Immature natural killer cell (primary cell): ENCODE results near the gene SRP54. TPM values are rescaled to one million over a fixed set of nuclear protein-coding genes. Genes with fewer than 3 reads are reported as not detected.
A peak's percentile ranks its signal among the peaks of the same experiment; 100 is the strongest.
"Not testable (repeated sequence)": the region's sequence is repeated elsewhere in the genome, so short reads cannot be mapped to it uniquely, and the experiment has no call there.

Source experiments
- DNase-seq, 3 donors: peaks; one replicate each; pipeline ENCODE4 v3.0.0; 2022; ENCODE audit warnings: mixed read lengths in 1 of 3
- H3K27ac Mint-ChIP-seq, 6 donors: one replicate each; pipeline ENCODE4 v1.8.0; 2020; ENCODE audit warnings: mixed read lengths in 6 of 6, mild to moderate bottlenecking in 5 of 6, inconsistent platforms in 4 of 6, moderate library complexity in 3 of 6
- H3K27me3 Mint-ChIP-seq, 3 donors: one replicate each; pipeline ENCODE4 v1.8.0; 2020 to 2021; ENCODE audit warnings: low read depth in 3 of 3, mild to moderate bottlenecking in 3 of 3, mixed read lengths in 3 of 3, moderate library complexity in 3 of 3, inconsistent platforms in 1 of 3
- H3K36me3 Mint-ChIP-seq, 3 donors: one replicate each; pipeline ENCODE4 v1.8.0; 2020; ENCODE audit warnings: mixed read lengths in 3 of 3, inconsistent platforms in 2 of 3, mild to moderate bottlenecking in 2 of 3
- H3K4me1 Mint-ChIP-seq, 2 donors: one replicate each; pipeline ENCODE4 v1.8.0; 2020; ENCODE audit warnings: inconsistent platforms in 2 of 2, mild to moderate bottlenecking in 2 of 2, mixed read lengths in 2 of 2, moderate library complexity in 1 of 2
- H3K4me3 Mint-ChIP-seq, 5 donors: one replicate each; pipeline ENCODE4 v1.8.0; 2020; ENCODE audit warnings: mild to moderate bottlenecking in 5 of 5, mixed read lengths in 5 of 5, inconsistent platforms in 3 of 5, moderate library complexity in 3 of 5
- H3K9me3 Mint-ChIP-seq, 6 donors: one replicate each; pipeline ENCODE4 v1.8.0; 2020; ENCODE audit warnings: mild to moderate bottlenecking in 6 of 6, mixed read lengths in 6 of 6, inconsistent platforms in 4 of 6, moderate library complexity in 3 of 6
- polyA plus RNA-seq, 3 donors: library from polyadenylated mRNA; unstranded; fragments of 300-500 nt; fragmentation: Illumina TruSeq; gene quantifications; one replicate each; pipeline ENCODE4 v1.2.3, GENCODE V29; 2021

SRP54 gene
- polyA plus RNA-seq, 3 donors from 2014 or later: 25.4 to 50.6 (median 29.5) TPM

DNA sequence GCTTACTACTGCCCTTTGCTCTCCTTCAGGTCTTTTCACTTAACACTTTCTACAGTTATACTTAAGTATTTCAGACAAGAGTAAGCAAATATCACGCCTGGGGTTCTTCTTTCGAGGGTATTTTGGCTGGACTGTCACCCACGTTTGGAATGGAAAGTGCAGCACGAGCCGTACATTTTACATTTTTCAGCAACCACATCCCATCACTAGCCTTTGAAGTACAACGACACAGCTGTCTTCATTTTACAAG is 62.9 kb downstream of the SRP54 start:
- peak overlapping the region; percentile 83 to 93 (median 88) for H3K4me3 Mint-ChIP-seq
- peaks cover 6 to 23% (median 21%) of the 10 kb centered on the region in 3 donors for H3K27me3 Mint-ChIP-seq
- peak overlapping the region; percentile 98 to 100 (median 100) for H3K27ac Mint-ChIP-seq

DNA sequence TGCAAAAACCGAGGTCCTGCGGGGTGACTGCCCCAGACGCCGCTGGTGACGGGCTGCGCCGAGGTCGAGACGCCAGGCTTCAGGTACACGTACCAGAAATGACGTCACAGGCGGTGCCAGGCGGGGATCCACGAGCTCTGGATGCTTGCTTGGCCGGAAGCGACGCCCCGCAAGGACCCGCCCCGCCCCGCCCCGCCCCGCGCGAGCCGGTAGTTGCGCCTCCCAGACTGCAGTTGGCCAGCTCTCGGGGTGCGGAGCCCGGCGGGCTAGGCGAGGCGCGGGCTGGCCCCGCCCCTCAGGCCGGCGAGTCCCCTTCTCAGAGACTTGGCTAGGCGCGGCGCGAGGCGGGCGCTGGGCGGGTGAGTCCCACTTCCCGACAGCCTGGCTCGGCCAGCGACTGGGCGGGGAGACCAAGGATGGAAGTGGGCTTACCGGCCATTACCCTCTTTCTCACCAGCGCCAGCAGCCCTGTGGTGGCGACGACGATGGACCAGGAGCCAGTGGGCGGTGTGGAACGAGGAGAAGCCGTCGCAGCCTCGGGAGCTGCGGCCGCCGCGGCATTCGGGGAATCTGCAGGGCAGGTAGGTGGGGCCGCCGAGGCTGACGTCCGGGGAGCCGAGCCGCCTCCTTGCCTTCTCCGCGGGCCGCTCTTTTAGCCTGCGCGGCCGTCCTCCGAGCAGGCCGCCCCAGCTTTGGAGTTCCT is 63.4 kb downstream of the SRP54 start, which contains the start of gene FAM177A1:
FAM177A1 (plus strand) TSS at position 225 of the 703 bp plus-strand sequence; CDS start at position 417, 192 bp downstream.
- Mint-ChIP-seq H3K4me1 (peaks cover 22 to 29% of the 10 kb centered on the region in 2 donors), H3K36me3 (peaks cover 3 to 8% (median 3%) of the 10 kb centered on the region in 3 donors), H3K9me3 (no peaks in the 10 kb centered on the region), H3K27me3 (peaks cover 6 to 23% (median 21%) of the 10 kb centered on the region in 3 donors), H3K4me3 (peak within 1 kb of the TSS; percentile 92 to 96 (median 95)), H3K27ac (peak within 1 kb of the TSS; percentile 98 to 100 (median 100))
- peak; percentile 99 for DNase-seq

More for the DNA sequence above, 62.9 kb downstream of the SRP54 start:
- peaks cover 3 to 6% (median 3%) of the 10 kb centered on the region in 3 donors for H3K36me3 Mint-ChIP-seq
- no peaks in the 10 kb centered on the region for H3K9me3 Mint-ChIP-seq
- no peak for DNase-seq
- H3K4me1 Mint-ChIP-seq: peaks cover 22 to 29% of the 10 kb centered on the region in 2 donors

DNA sequence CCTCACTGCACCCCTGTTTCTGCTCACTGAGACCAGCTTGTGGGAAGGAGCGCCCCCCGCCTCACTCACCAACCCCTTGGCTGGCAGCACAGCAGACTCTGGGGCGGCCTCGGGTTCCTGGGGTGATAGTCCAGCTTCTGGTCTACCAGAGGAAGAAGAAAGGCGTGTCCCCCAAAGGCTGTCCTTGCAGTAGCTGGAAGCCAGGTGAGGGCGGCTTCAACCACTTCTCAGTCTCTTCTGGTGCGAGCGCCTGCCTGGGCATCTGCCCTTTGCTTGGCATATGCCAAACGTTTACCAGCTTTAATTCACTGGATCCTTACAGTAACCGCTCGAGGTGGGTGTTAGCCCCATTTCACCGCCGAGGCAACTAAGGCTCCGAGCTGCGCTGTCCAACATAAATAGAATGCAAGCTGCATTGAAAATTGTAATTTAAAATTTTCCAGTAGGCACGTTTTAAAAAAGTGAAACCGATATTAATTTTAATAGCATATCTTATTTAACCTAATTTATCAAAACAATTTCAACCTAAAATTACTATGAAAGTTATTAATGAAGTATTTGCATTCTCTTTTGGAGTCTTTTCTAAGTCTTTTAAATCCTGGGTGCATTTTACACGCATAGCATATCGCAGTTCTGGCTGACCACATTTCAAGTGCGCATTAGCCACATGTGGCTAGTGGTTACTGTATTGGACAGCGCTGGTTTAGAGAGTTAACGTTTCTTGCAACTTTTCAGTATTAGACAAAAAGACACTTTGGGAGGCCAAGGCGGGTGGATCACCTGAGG is 64.2 kb downstream of the SRP54 start:
- Mint-ChIP-seq H3K4me1 (peaks cover 22 to 29% of the 10 kb centered on the region in 2 donors), H3K4me3 (peak overlapping the region; percentile 92 to 96 (median 95)), H3K36me3 (peaks cover 3 to 11% (median 3%) of the 10 kb centered on the region in 3 donors), H3K27me3 (peaks cover 6 to 23% (median 21%) of the 10 kb centered on the region in 3 donors), H3K9me3 (no peaks in the 10 kb centered on the region), H3K27ac (peak overlapping the region; percentile 96 to 99 (median 98))
- peak; percentile 16 to 59 (median 37) for DNase-seq

DNA sequence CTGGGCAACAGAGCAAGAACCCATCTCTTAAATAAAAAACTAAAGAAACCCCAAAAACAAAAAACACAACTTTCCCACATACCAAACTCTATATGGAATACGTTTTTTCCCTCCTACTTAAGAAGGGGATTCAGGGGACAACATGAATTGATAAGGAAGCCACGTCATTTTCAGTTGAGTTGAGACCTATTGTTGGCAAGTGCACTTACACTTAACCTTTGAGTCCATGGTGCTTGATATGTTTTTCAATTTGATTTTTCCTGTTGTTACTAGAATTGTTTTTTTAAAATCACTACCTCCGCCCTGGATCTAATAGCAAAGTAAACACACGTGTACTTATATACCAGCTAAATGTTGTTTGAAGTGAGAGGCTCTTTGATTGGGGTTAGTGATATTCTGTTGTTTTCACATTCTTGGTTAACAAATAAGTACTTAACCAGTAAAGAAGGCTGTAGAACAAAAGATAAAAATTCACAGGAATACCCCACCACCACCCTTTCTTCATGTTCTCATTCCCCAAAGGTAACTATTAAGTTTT is 65.3 kb downstream of the SRP54 start:
- no peak for DNase-seq
- H3K4me3 Mint-ChIP-seq: peak overlapping the region; percentile 92 to 96 (median 95)
- H3K4me1 Mint-ChIP-seq: peaks cover 22 to 29% of the 10 kb centered on the region in 2 donors
- no peaks in the 10 kb centered on the region for H3K9me3 Mint-ChIP-seq
- H3K27me3 Mint-ChIP-seq: peaks cover 6 to 23% (median 21%) of the 10 kb centered on the region in 3 donors
- peak overlapping the region; percentile 96 to 99 (median 98) for H3K27ac Mint-ChIP-seq
- H3K36me3 Mint-ChIP-seq: peaks cover 3 to 13% (median 5%) of the 10 kb centered on the region in 3 donors

DNA sequence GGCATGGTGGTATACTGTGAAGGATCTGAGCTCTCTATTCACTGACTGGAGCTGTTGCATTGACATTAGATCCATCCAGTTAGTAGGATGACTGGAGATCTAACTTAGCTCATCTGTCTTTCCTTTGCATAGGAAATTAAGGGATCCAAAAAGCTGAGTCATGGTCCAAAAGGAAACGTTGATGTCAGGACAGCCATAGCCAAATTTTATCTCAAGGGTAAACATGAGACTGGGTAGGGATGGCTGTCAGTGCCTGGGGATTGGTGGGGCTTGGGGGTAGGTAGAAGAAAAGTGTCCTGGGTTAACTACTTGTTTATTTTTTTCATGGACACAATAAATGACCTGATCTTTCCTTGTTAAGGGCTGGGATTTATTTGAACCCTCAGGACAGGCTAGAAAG is 67.9 kb downstream of the SRP54 start:
- no peaks in the 10 kb centered on the region for H3K9me3 Mint-ChIP-seq
- H3K36me3 Mint-ChIP-seq: peaks cover 3 to 15% (median 8%) of the 10 kb centered on the region in 3 donors
- peaks cover 14 to 20% of the 10 kb centered on the region in 2 donors for H3K4me1 Mint-ChIP-seq
- H3K4me3 Mint-ChIP-seq: no peak overlapping the region
- peak overlapping the region in 1 of 6 donors; percentile 12 for H3K27ac Mint-ChIP-seq
- no peak for DNase-seq
- peaks cover 6 to 20% (median 13%) of the 10 kb centered on the region in 3 donors for H3K27me3 Mint-ChIP-seq

DNA sequence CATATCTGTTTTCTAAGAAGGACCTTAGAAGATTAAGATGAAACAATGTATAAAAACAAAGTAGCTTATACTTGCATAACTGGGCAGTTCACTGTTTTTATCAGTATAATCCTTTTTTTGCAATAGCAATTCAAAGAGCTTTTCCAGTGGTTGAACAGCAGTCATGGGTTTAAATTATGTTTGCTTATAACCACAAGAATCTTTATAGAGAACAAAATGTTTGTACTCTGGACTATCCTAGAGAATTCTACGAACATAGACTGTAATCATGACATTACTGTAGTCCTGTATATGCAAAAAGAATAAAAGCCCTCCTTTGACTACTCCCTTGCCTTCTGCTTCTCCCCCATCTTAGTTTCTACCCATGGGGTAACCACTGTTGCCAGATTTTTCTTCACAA is 69.0 kb downstream of the SRP54 start:
- Mint-ChIP-seq H3K4me3 (no peak overlapping the region), H3K9me3 (no peaks in the 10 kb centered on the region), H3K36me3 (peaks cover 3 to 15% (median 8%) of the 10 kb centered on the region in 3 donors), H3K4me1 (peaks cover 12 to 16% of the 10 kb centered on the region in 2 donors), H3K27ac (peak overlapping the region in 1 of 6 donors; percentile 21), H3K27me3 (peaks cover 3 to 10% (median 7%) of the 10 kb centered on the region in 3 donors)
- no peak for DNase-seq

GRCh38 chr14:35052637-35053036 is 69.8 kb downstream of the SRP54 start:
- Mint-ChIP-seq H3K4me1 (peaks cover 7 to 9% of the 10 kb centered on the region in 2 donors), H3K4me3 (no peak overlapping the region), H3K27me3 (peaks cover 0 to 4% (median 1%) of the 10 kb centered on the region in 3 donors), H3K36me3 (peaks cover 3 to 18% (median 9%) of the 10 kb centered on the region in 3 donors), H3K9me3 (no peaks in the 10 kb centered on the region), H3K27ac (no peak overlapping the region)
- no peak for DNase-seq

GRCh38 chr14:35061113-35061791 is 78.5 kb downstream of the SRP54 start:
- H3K27me3 Mint-ChIP-seq, H3K9me3 Mint-ChIP-seq, H3K4me1 Mint-ChIP-seq, H3K27ac Mint-ChIP-seq, DNase-seq, H3K4me3 Mint-ChIP-seq: not testable (repeated sequence)
- peaks cover 6 to 27% (median 7%) of the 10 kb centered on the region in 3 donors for H3K36me3 Mint-ChIP-seq

- DNase-seq, H3K27ac Mint-ChIP-seq, H3K27me3 Mint-ChIP-seq, H3K9me3 Mint-ChIP-seq, H3K4me3 Mint-ChIP-seq, H3K4me1 Mint-ChIP-seq: not testable (repeated sequence)
- H3K36me3 Mint-ChIP-seq: peaks cover 3 to 23% (median 21%) of the 10 kb centered on the region in 3 donors
These were observed 82.9 kb downstream of the SRP54 start for GRCh38 chr14:35065731-35066130.

- no peaks in the 10 kb centered on the region for H3K9me3 Mint-ChIP-seq
- H3K27ac Mint-ChIP-seq: peak overlapping the region in 1 of 6 donors; percentile 4
- no peak for DNase-seq
- no peaks in the 10 kb centered on the region for H3K4me1 Mint-ChIP-seq
- no peak overlapping the region for H3K4me3 Mint-ChIP-seq
- peaks cover 9 to 23% (median 23%) of the 10 kb centered on the region in 3 donors for H3K36me3 Mint-ChIP-seq
- H3K27me3 Mint-ChIP-seq: no peaks in the 10 kb centered on the region
These were observed 85.6 kb downstream of the SRP54 start for GRCh38 chr14:35068238-35069012.

DNA sequence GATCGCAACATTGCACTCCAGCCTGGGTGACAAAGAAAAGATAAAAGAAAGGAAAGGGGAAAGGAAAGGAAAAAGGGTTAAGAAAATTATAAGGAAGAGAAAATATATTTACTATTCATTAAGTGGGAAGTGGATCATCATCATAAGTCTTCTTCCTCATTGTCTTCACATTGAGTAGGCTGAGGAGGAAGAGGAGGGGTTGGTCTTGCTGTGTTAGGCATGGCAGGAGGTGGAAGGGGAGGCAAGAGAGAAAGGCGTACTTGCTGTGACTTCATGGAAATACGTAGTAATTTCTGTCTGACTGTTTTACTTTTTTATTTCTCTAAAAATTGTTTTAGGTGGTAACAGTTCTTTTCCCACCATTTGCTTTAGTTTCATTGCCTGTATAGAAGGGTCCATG is 89.4 kb downstream of the SRP54 start:
- no peaks in the 10 kb centered on the region for H3K27me3 Mint-ChIP-seq

DNA sequence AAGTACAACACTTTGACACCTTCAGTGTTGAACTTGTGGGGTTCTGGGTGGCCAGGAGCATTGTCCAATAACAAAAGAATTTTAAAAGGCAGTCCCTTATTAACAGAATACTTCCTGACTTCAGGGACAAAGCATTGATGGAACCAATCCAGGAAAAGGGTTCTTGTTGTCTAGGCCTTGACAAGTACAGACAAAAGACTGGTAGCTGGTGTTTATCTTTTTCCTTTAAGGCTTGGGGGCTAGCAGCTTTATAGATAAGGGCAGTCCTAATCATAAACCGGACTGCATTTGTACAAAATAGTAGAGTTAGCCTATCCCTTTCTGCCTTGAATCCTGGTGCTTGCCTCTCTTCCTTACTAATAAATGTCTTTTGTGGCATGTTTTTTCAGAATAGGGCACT is 90.7 kb downstream of the SRP54 start:
- H3K27ac Mint-ChIP-seq: no peak overlapping the region
- DNase-seq: no peak
- H3K27me3 Mint-ChIP-seq: no peaks in the 10 kb centered on the region
- H3K4me1 Mint-ChIP-seq: no peaks in the 10 kb centered on the region
- no peaks in the 10 kb centered on the region for H3K9me3 Mint-ChIP-seq
- H3K36me3 Mint-ChIP-seq: peaks cover 6 to 20% (median 6%) of the 10 kb centered on the region in 3 donors
- no peak overlapping the region for H3K4me3 Mint-ChIP-seq

More for the DNA sequence above, 89.4 kb downstream of the SRP54 start:
- Mint-ChIP-seq H3K4me1 (no peaks in the 10 kb centered on the region), H3K9me3 (no peaks in the 10 kb centered on the region), H3K36me3 (peaks cover 6 to 20% (median 15%) of the 10 kb centered on the region in 3 donors), H3K4me3 (no peak overlapping the region), H3K27ac (no peak overlapping the region)
- DNase-seq: no peak

DNA sequence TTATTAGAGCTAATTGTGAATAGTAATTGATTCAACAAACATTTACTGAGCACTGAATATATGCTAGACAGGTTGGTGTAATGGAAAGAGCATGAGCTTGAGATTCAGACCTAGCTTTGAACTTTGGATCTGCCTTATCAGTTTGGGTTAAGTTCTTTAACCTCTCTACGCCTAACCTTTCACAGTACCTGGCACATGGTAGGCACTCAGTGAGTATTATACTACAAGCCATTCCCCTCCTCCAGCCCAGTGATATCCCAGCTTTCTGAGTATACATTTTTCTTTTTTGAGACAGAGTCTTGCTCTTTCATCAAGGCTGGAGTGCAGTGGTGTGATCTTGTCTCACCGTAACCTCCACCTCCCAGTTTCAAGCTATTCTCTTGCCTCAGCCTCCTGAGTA is 95.3 kb downstream of the SRP54 start:
- peaks cover 0 to 17% (median 7%) of the 10 kb centered on the region in 3 donors for H3K36me3 Mint-ChIP-seq
- no peaks in the 10 kb centered on the region for H3K9me3 Mint-ChIP-seq
- H3K27ac Mint-ChIP-seq: peak overlapping the region in 1 of 6 donors; percentile 50
- no peaks in the 10 kb centered on the region for H3K4me1 Mint-ChIP-seq
- H3K27me3 Mint-ChIP-seq: no peaks in the 10 kb centered on the region
- no peak for DNase-seq
- H3K4me3 Mint-ChIP-seq: no peak overlapping the region
